ENCODE results near the gene ARHGAP30. TPM values are rescaled to one million over a fixed set of nuclear protein-coding genes. Genes with fewer than 3 reads are reported as not detected.

ARHGAP30 gene
- total RNA-seq, 6 donors from 2014 or later, result 26.8 to 69.9 (median 51.2) TPM

GRCh38 chr1:161100556-161100955 is 30.9 kb upstream of the ARHGAP30 start:
- WGBS, 2 donors, result 81 to 89% methylated on average over 2 of the region's 2 CpGs

DNA sequence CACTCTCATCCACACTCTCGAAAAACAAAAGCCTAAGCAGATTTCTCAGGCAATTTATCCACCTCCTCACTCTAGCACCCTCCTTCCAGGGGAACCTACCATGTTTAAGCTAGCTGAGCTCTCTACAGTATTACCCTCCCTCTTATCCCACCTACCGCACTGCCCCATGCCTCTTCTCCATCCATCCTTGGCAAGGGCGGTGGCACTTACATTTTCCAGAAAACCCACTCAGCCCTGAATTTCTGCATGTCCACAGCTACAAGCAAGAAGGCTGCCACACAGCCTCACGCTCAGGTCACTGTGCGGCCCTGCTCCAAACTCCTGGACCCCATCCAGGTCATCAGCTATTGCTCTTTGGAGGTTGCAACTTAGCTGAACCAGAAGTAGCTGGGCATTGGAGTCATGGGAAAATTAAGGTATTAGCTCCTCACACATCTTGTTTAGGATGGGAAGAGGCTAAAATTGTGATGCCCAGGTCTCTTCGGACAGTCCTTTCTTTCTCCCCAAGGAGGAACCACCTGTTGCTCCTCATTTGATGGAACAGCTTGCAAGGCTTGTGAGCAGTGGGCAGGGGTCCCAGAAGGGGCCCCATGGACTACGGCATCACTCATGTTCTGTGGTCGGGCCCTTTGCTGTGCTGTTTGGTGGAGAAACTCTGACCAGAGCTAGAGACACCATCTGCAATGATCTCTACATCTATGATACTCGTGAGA is 29.6 kb upstream of the ARHGAP30 start:
- Histone ChIP-seq H3K27me3 (no peaks in the 10 kb centered on the region), H3K9me3 (no peaks in the 10 kb centered on the region), H3K27ac (no peak overlapping the region), H3K36me3 (peaks cover 5 to 24% (median 11%) of the 10 kb centered on the region in 4 donors), H3K4me1 (peaks cover 19 to 30% (median 23%) of the 10 kb centered on the region in 4 donors), H3K4me3 (peak overlapping the region in 3 of 4 donors; percentile 59 to 74 (median 73))
- WGBS, 2 donors, result 82 to 86% methylated on average over 9 of the region's 9 CpGs
- TF ChIP-seq POLR2AphosphoS5 (IDR thresholded peaks at IDR 0.05) (no peak), POLR2A (IDR thresholded peaks at IDR 0.05) (no peak), CTCF (IDR thresholded peaks at IDR 0.05) (no peak), EP300 (IDR thresholded peaks at IDR 0.05) (no peak)
- no peak for ATAC-seq (ENCODE audit: low FRiP score in 2 of 2)
- no peak for DNase-seq

More at GRCh38 chr1:161100556-161100955, 30.9 kb upstream of the ARHGAP30 start:
- Histone ChIP-seq H3K9me3 (no peaks in the 10 kb centered on the region), H3K4me1 (peaks cover 19 to 30% (median 23%) of the 10 kb centered on the region in 4 donors), H3K36me3 (peaks cover 5 to 24% (median 11%) of the 10 kb centered on the region in 4 donors), H3K27ac (no peak overlapping the region), H3K4me3 (no peak overlapping the region), H3K27me3 (no peaks in the 10 kb centered on the region)
- no peak for TF ChIP-seq CTCF (IDR thresholded peaks at IDR 0.05)
- TF ChIP-seq POLR2AphosphoS5 (IDR thresholded peaks at IDR 0.05), result no peak
- no peak for TF ChIP-seq EP300 (IDR thresholded peaks at IDR 0.05)
- TF ChIP-seq POLR2A (IDR thresholded peaks at IDR 0.05), result no peak
- ATAC-seq (ENCODE audit: low FRiP score in 2 of 2), result no peak
- no peak for DNase-seq

DNA sequence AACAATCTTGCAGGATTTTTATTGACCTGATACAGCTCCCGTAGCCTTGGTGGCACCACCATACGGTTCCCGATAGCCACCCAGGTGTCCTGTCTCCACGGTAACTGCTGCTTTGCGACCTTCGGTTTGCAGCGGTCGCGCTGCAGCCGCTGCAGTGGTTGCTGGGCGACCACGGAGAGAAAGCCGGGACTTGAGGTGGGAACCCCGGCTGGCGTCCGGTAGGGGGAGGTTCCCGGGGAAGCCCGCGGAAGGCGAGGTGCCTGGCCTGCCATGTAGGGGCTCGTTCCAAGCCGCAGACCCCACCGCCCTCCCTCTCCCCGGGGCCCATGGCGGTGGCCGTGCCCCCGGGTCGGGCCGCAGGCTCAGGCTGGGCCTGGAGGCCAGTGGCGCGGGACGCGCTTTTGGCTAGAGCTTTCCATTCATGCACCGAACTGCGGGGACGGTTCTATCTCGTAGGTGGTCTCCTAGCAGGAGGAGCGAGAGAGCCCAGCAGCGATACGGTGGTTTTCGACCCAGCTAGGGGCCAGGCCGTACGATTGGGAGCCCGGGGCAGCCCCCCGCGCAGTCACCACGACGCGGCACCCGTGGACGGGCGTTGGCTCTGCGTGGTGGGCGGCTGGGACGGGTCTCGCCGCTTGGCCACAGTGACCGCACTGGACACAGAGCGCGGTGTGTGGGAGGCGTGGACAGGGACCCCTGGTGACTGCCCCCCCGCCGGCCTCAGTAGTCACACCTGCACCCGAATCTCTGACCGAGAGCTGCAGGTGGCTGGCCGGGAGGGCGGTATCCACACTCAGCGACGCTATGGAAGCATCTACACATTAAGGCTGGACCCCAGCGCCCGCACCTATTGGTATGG is 28.7 kb upstream of the ARHGAP30 start, which contains the start of gene KLHDC9:
TSS of gene KLHDC9 (plus strand) at position 152 of the 859 bp plus-strand sequence. CDS start at position 327, 175 bp downstream.
- Histone ChIP-seq H3K9me3 (no peaks in the 10 kb centered on the region), H3K4me3 (peak within 1 kb of the TSS; percentile 59 to 74 (median 67)), H3K4me1 (peaks cover 19 to 30% (median 23%) of the 10 kb centered on the region in 4 donors), H3K27me3 (no peaks in the 10 kb centered on the region), H3K27ac (peak within 1 kb of the TSS; percentile 30 to 79 (median 45)), H3K36me3 (peaks cover 5 to 24% (median 11%) of the 10 kb centered on the region in 4 donors)
- TF ChIP-seq CTCF (IDR thresholded peaks at IDR 0.05) (peak in 4 of 6 experiments; percentile 7 to 41 (median 30)), POLR2A (IDR thresholded peaks at IDR 0.05) (peak in 1 of 4 donors; percentile 37), EP300 (IDR thresholded peaks at IDR 0.05) (no peak), POLR2AphosphoS5 (IDR thresholded peaks at IDR 0.05) (peak in 1 of 2 donors; percentile 24)
- peak; percentile 91 to 93 for DNase-seq
- 12 to 16% methylated on average over 18 to 48 of the region's 71 CpGs for WGBS, 2 donors
- peak; percentile 64 to 89 for ATAC-seq (ENCODE audit: low FRiP score in 2 of 2)

GRCh38 chr1:161096530-161096929 is 26.8 kb upstream of the ARHGAP30 start:
- TF ChIP-seq POLR2AphosphoS5 (IDR thresholded peaks at IDR 0.05), result peak; percentile 31 to 42
- no peak for TF ChIP-seq CTCF (IDR thresholded peaks at IDR 0.05)
- Histone ChIP-seq H3K9me3 (no peaks in the 10 kb centered on the region), H3K36me3 (peaks cover 0 to 14% (median 6%) of the 10 kb centered on the region in 4 donors), H3K27ac (peak overlapping the region in 3 of 4 donors; percentile 38 to 79 (median 52)), H3K27me3 (no peaks in the 10 kb centered on the region), H3K4me1 (peaks cover 21 to 30% (median 26%) of the 10 kb centered on the region in 4 donors), H3K4me3 (no peak overlapping the region)
- 17 to 18% methylated on average over 1 of the region's 1 CpG for WGBS, 2 donors
- ATAC-seq (ENCODE audit: low FRiP score in 2 of 2) (peak in 1 of 2 donors; percentile 84), DNase-seq (no peak)
